CD4-positive, alpha-beta T cell treated with Interleukin-21 for 1 hour (primary cell): ENCODE data around the gene COL8A1.
"Not testable (repeated sequence)": the region's sequence is repeated elsewhere in the genome, so short reads cannot be mapped to it uniquely, and the experiment has no call there.

Source experiments
- DNase-seq: peaks from one replicate; pipeline ENCODE4 v3.0.0-alpha.2; 2020

Gene COL8A1

DNA sequence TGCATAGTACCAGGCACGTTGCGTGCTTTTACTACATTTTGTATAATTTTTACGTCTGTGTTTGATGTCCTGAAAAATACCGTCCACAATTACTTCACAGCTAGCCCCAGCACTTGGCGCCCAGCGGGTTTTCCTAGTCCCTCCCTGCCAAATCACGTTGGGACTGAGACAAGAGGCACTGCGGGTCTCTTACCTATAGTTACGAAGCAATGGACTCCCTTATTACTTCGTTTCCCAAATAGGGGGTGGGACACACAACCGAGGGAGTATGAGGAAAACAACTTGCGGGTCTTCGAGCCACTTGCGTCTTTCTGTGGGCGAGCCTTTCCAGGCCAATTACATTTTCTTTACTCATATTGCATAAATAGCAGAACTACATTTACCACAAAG is 178.6 kb downstream of the COL8A1 start:
- DNase-seq: no peak

DNA sequence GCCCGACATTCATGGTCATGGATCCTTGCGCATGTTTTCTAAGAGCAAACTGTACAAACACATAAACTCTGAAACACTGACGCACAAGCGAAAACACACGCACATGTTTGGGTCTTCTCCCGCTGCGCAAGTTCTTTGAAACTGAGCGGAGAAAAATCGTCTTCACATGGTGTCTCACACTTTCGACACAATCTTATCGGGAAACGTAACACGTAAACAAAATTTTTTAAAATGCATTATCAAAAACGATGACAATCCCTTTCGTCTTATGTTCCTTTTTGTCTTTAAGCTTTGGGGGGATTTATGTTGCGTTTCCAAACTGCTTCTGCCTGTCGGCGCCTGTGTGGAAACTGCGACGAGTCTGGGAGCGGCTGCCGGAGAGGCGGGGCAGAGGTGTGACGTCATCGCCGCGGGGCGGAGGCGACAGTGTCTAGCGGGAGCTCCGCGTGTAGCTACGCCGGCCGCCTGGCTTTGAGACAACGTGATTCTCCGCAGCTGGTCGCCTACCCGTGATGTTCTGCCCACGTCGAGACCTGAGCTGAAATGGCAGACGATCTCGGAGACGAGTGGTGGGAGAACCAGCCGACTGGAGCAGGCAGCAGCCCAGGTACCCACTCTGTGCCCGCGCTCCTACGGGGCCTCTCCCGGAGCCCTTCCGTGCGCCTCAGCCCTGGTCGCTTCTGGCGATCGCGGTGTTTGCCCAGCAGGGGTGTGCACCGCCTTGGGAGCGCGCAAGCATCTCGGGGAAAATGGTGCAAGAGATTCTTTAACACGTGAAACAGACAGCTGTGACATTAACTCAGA is 179.2 kb downstream of the COL8A1 start, which contains the start of gene CMSS1:
CMSS1 (plus strand) TSS at position 426 of the 804 bp plus-strand sequence.
- DNase-seq: peak; percentile 93

DNA sequence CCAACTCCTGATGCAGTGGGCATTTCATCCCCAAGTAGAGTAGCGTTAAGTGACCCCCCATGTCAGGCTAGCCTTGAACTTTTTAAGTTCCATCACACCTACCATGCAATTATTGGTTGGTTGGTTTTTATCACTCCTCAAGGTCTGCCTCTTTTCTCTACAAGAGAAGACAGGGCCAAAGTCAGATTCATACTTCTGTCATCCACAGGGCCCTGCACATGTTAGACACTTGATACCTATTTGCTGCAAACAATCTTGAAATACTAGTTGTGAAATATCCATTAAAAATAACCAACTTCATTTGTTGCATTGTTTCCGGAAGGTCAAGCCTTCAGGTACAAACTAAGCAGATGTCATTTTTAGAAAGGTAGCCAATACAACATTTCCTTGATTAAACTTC is 180.4 kb downstream of the COL8A1 start:
- DNase-seq: no peak

DNA sequence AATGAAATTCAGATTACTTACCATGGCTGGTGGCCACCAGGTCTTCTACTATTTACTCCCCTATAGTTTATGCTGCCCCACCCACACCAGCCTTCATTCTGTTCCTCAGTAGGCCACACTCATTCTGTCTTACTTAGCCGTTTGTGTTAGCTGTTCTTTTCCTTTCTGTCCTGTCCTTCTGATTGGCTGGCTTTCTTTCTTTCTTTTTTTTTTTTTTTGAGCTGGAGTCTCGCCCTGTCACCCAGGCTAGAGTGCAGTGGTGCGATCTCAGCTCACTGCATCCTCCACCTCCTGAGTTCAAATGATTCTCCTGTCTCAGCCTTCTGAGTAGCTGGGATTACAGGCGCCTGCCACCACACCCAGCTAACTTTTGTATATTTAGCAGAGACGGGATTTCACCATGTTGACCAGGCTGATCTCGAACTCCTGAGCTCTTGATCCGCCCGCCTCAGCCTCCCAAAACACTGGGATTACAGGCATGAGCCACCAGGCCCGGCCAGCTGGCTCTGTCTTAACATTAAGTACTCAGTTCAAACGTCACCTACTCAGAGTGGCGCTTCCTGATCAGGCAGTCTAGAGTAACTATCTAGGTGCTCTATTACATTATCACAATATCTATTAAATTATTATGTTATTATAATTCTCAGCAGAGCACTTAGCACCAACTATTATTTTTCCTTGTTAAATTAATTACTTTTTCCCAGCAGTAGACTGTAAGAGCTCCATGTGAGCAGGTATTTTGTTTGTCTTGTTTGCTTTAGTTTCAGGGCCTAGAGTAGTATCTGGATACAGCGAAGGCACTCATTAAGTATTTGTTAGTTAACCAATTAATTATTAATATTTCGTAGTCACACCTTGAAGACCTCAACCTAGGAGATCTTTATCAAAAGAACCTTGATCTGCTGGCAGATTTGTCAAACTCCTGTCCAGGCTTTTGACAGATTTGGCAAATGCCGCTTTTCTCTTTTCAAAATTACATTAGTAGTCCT is 185.6 kb downstream of the COL8A1 start:
- DNase-seq: no peak

DNA sequence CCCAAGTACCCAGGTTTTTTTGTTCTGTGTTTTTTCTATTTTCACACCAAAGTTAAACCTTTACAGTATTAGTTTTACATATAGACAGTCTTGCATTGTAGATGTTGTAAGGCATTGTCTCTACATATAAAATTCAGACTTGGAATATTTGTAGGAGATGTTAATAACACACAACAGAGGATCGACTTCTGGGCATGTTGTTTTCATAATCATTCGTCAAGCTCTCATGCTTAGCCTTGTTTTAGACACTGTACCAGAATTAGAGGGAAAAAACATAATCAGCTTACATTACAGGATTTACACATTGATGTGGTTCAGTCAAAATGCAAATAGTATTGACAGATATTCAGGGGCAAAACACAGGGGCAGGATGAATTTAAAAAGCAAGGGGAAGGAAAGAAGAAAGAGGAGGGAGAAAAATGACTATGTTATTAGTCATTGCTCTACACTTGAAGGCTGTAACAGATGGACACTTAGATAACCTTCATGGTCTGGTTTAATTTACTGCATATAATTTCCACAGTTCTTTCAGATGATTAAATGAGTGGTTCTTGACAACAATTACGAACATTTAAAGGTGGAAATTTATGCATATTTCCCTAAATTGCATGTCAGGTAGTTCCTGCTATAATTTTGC is 186.7 kb downstream of the COL8A1 start:
- DNase-seq: no peak

DNA sequence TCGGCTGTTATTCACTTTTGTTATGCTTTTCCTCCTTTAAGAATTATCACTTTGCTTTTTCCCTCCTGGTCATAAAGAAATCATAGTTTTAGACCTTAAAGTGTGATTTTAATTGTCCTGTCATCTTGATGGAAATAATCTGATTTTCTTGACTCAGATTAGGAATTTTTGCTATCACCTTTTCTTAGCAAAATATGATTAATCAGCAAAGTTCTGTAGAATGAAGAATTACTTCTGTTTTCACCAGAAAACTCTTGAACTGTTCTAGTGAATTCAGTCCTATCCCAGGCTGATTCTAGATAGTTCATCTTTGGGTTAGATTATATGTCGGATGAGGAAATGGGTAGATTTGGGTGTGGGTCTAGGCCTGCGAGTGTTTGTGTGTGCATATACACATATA is 191.4 kb downstream of the COL8A1 start:
- DNase-seq: no peak

DNA sequence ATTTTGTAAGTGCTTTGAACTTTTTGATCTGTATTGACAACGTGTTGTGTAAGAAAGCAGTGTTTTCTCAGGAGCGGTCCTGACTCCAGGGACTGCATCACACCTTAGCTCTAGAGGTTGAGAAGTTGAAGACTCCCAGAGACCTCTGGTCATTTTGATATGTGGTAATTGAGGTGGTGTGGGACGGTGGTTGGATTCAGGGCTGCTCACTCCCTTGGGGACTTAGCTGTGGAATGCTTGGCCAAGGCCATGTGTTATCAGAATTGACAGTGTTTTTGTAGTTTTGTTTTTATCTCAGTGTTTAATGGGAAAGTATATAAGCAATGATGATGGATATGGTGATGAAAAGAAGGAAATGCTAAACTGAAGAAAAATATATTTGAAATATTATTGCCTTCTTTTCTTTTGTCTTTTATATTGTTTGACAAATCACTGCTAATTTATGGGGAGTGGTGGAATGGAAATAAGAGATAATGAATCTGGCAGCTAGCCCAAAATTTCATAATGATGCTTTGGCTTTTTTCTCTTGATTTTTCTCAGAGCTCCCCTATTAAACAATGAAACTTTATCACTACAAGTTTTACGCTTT is 195.3 kb downstream of the COL8A1 start:
- no peak for DNase-seq

DNA sequence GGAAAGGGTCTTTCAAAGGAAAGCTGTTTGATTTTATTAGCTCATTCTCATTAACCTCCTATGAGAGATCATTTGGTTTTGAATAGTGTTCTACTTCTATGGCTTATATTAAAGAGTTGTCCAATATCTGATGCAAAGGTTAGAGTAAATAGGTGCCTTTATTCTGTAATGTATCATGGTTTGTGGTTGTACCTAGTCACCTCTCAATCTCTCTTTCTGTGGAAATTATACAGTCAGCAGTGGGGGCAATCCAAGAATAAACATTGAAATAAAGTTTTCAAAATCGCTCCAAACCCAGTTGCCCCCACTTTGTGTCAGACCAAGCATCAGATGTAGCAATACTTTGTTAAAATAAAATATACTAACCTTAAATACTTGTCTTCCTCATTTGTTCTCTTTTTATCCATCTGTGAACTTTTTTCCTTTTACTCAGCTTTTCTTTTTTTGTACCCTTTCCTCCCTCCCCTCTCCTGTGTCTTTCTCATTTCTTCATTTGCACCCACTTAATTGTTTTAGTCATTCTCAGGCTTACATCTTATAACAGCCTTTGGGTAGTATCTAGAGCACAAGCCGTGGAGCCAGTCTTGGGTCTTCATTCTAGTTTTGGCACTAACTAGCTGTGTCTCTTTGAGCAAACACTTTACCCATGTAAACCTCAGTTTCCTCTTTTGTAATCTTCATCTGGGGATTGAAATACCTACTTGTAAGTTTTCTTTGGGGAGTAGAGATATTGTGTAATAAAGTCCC is 196.0 kb downstream of the COL8A1 start:
- no peak for DNase-seq

DNA sequence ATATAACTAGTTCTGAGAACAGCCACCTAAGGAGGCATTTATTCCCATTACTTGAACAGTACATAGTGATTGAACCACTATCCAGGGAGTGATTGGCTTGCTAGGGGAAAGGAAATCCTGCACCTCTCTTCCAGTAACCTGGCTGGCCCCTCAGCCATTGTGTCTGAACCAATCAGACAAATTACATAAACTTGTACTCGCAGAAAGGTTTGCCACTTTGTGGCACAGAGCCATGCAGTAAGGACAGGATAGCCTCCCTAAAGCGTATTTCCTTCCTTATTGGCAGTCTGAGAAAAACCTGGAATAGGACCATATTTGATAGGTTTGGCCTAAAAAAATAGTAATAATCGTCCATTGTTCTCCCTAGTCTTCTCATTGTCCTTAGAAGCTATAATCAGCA is 198.3 kb downstream of the COL8A1 start:
- no peak for DNase-seq

DNA sequence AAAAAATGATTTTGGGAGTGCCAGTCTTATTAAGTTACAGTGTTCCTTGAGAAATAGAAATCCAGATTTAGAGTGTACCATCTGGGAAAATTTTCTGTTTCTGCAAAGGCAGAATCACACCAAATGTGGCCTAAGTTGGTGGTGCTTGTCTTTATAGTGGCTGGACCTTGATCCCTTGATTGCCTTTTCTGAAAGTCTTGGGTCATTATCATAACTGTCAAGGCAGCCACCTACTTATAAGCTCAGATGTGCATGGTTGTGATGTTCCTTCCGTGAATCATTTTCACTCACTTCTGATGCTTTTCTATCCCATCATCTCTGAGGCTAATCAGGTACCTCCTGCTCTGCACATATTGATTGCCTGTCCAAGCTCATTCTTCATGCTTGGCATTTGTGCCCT is 199.3 kb downstream of the COL8A1 start:
- DNase-seq: no peak

DNA sequence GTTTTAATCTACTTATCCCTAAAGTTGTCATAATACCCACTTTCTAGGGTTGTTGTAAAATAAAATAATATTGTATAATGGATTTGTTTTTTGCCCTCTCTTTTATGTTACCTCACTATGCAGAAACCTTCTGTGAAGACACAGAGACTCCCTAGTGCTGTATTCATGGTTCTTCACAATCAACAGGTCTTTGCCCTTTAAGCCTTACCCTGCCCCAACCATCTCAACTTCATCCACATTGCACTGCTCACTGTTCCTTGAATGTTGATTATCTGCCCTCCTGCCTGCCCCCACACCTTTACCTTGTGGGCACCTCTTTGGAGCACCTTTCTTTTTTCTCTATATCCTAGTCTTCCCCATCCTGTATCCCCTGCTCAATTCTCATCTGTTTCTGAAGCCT is 200.4 kb downstream of the COL8A1 start:
- no peak for DNase-seq

DNA sequence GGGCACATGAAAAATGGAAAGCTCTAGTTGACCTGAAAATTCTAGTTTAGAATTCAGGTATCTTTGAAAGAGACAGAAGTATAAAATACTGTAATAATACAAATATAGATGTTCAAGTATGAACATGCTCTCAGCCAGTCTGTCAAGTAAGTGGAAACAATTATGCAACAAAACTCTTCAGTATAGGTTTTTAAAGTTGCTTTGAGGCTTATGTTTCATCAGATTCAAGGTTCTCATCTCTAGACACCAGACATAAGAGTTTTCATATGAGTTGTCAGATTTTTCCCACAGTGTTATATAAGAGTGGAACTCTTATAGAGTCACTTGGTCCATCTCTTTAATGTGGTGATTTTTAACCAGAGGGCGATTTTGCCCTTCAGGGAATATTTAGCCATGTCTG is 201.2 kb downstream of the COL8A1 start:
- DNase-seq: no peak

DNA sequence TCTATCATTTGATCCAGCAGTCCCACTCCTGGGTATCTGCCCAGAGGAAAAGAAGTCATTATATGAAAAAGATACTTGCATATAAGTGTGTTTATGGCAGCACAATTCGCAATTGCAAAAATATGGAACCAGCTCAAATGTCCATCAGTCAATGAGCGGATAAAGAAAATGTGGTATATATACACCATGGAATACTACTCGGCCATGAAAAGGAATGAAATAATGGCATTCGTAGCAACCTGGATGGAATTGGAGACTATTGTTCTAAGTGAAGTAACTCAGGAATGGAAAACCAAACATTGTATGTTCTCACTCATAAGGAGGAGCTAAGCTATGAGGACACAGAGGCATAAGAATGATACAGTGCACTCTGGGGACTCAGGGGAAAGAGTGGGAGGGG is 203.6 kb downstream of the COL8A1 start:
- DNase-seq: not testable (repeated sequence)

DNA sequence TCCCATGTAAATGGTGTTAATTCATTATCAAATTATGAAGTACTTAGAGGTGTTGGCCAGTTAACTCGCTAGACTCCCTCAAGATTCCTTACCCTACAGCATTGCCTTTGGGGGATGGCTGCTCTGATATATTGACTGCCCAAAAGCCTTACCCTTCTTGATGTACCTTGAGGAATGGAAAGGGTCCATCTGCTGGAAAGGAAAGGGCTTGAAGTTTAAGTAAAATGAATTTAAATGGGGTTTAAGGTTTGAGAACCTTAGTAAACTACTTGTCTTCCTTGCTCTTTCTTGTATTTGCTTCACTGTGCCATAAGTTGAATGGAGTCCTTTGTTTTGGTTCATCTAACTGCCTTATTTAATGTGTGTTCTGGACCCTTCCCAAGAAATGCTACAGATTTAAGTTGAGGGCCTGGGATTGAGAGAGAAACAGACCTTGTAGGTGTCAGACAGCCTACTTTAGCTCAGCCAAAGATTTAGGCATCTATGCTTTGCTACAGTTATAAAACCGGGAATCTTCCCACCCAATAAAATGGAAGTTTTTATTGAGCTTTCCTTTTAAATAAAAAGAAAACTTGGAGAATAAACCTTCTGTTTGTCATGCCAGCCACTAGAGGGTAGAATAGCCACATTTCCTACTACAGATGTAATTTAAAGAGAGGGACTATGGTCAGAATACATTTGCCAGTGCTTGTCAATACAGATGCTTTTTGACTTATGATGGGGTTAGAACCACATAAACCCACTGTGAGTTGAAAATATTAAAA is 204.6 kb downstream of the COL8A1 start:
- DNase-seq: no peak

DNA sequence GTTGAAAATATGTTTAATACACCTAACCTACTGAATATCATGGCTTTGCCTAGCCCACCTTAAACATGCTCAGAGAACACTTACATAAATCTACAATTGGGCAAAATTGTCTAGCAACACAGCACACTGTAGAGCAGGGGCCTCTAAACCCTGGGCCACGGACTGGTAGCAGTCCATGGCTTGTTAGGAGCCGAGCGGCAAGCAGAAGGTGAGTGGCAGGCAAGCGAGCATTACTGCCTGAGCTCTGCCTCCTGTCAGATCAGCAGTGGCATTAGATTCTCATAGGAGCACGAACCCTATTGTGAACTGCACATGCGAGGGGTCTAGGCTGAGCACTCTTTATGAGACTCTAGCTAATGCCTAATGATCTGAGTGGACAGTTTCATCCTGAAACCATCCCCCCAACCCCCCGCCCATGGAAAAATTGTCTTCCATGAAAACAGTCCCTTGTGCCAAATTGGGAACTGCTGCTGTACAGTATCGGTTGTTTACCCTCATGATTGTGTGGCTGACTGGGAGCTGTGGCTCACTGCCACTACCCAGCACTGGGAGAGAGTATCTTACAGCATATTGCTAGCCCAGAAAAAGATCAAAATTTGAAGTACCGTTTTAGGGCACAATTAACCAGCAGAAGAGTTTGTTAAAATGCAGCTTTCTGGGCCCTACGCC is 205.3 kb downstream of the COL8A1 start:
- DNase-seq: no peak

DNA sequence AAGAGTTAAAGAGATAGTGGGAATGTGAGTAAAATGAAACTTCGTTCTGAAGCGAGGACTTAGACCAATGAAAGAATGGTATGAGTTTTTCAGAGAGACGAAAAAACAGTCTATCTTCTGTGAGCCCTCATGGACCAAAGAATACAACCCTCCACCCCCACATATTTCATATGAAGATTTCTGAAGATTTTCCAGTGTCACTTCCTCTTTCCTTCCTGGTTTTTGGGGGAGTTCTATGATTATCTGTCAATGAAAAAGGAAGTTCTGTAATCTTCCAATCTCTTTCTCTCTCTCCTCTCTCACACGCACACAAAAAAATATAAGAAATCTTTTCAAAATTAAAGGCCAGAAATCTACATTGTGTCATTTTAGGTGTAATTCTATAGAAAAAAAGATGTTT is 206.9 kb downstream of the COL8A1 start:
- no peak for DNase-seq

DNA sequence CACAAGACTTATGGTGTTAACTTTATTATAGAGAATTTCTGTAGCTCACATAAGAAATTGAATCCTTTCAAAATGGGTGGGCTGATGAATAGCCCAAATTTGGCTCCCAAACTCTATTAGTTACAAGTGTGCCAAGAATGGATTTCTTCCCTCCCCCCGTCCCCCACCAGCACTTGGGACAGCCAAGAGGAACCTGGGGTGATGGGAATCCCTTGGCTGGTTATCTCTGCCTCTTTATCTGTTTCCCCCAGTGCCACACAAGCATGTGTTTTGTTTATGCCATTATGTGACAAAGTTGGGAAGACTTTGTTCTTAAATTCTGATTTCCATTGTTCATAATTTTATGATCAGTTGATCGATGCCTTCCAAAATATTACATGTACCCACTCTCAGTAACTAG is 207.6 kb downstream of the COL8A1 start:
- no peak for DNase-seq

DNA sequence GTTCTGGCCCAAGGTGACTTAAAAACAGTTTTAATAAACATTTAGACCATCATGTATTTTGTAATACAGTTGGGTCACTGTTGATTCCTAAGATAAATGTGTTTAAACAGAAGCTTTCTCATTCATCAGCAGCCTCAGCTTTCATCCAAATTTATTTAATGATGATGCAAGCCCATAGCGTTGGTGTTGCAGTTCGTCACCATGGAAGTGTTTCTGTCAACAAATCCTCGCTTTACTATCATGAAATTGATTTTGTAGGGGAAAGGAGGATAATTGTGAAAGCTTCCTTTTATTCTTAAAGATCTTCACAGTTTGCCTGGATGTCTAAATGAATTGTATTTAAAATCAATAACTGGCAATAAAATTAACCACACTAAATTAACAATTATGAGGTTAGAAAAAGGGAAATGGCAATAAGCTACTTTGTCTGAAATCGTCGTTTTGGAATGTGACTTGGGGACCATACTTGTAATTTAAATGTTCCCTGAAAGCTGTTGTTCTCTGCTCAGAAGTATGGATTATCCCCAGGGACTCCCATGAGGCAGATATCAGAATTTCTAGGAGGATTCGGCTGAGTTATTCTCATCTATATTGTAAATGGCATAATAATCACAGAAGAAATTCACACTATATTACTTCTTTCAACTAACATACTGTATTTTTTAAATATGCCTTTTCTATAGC is 208.2 kb downstream of the COL8A1 start:
- no peak for DNase-seq

DNA sequence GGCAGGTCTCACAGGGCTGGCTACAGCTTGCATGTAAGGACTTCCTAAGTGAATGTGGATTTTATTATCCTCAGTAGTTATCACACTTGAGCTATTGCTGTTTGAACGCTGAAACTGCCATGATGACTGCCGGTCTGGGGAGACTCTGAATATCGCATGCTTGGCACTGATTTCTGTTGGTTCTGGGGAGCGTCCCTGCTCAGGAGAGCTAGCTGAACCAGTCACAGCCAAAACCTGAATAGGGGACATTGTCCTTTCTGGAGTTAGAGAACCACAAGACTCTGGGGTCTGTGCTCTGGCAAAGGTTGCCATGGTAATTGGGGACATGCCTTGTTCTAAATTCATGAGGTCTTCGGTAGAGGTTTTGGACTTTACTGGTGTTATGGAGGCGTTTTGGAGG is 210.0 kb downstream of the COL8A1 start:
- no peak for DNase-seq
